WTC11 (cell line): ENCODE measurements around the gene PCID2.

Experiments
- ZBTB21 ChIP-seq: sonication (generic); formaldehyde crosslinking; IDR thresholded peaks from 2 replicates; pipeline ENCODE4 v1.8.1; 2023; ENCODE audit warnings: mild to moderate bottlenecking, missing genetic modification reagents, borderline replicate concordance
- TF ChIP-seq, protein P1 (sequence below): fragments of 200-600 bp; IDR thresholded peaks from 2 replicates; pipeline ENCODE4 v1.8.0; 2022; ENCODE audit warnings: antibody characterized with exemption
- TF ChIP-seq, protein P2 (sequence below): sonication (generic); formaldehyde crosslinking; IDR thresholded peaks from 2 replicates; pipeline ENCODE4 v1.8.1; 2023; ENCODE audit warnings: mild to moderate bottlenecking, missing genetic modification reagents, moderate library complexity

DNA sequence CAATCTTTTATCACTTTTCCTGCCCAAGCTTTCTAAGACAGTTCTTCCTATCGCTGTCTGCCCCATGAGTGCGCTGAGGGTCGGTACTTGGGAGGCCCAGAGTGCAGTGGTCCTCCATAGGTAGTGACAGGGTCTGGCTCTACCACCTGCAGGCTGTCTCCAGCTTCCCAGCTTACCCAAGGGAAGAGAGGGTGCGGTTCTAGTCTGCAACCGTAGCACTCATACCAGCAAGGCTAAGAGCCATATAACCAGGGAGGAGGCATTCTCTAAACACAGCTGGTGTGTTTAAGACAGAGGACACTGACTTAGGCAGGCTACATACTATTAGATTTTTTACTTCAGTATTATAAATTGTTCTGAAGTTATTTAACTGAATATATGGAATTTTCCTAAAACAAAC, 41.8 kb downstream of the PCID2 start:
- TF ChIP-seq, protein P1, sequence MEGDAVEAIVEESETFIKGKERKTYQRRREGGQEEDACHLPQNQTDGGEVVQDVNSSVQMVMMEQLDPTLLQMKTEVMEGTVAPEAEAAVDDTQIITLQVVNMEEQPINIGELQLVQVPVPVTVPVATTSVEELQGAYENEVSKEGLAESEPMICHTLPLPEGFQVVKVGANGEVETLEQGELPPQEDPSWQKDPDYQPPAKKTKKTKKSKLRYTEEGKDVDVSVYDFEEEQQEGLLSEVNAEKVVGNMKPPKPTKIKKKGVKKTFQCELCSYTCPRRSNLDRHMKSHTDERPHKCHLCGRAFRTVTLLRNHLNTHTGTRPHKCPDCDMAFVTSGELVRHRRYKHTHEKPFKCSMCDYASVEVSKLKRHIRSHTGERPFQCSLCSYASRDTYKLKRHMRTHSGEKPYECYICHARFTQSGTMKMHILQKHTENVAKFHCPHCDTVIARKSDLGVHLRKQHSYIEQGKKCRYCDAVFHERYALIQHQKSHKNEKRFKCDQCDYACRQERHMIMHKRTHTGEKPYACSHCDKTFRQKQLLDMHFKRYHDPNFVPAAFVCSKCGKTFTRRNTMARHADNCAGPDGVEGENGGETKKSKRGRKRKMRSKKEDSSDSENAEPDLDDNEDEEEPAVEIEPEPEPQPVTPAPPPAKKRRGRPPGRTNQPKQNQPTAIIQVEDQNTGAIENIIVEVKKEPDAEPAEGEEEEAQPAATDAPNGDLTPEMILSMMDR = no peak
- TF ChIP-seq ZBTB21 (CRISPR knock-in tag) = no peak
- TF ChIP-seq, protein P2, sequence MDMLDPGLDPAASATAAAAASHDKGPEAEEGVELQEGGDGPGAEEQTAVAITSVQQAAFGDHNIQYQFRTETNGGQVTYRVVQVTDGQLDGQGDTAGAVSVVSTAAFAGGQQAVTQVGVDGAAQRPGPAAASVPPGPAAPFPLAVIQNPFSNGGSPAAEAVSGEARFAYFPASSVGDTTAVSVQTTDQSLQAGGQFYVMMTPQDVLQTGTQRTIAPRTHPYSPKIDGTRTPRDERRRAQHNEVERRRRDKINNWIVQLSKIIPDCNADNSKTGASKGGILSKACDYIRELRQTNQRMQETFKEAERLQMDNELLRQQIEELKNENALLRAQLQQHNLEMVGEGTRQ (CRISPR knock-in tag) = no peak
